Endodermal cell (in vitro differentiated cells): ENCODE measurements around the gene TBC1D8. TPM values are rescaled to one million over a fixed set of nuclear protein-coding genes. Genes with fewer than 3 reads are reported as not detected.
A peak's percentile ranks its signal among the peaks of the same experiment; 100 is the strongest.

Source experiments
- DNase-seq: peaks from one replicate; pipeline ENCODE4 v3.0.0-alpha.2; 2017
- H3K27ac ChIP-seq: 2 replicates; pipeline ENCODE4 v1.5.1; 2013; ENCODE audit warnings: mild to moderate bottlenecking, low read depth, low read length, moderate library complexity
- H3K27me3 ChIP-seq: 2 replicates; pipeline ENCODE4 v1.6.1; 2013; ENCODE audit warnings: mild to moderate bottlenecking, low read length, moderate library complexity; ENCODE audit not compliant: insufficient read depth, control insufficient read depth, poor library complexity, severe bottlenecking
- H3K36me3 ChIP-seq: 2 replicates; pipeline ENCODE4 v1.7.0; 2013; ENCODE audit warnings: mild to moderate bottlenecking, low read length, moderate library complexity; ENCODE audit not compliant: control insufficient read depth, insufficient read depth
- H3K4me1 ChIP-seq: one replicate; pipeline ENCODE4 v1.7.0; 2013; ENCODE audit warnings: low read length; ENCODE audit not compliant: control insufficient read depth, insufficient read depth
- H3K4me3 ChIP-seq: 2 replicates; pipeline ENCODE4 v1.5.1; 2013; ENCODE audit warnings: mild to moderate bottlenecking, low read length, moderate library complexity
- H3K9ac ChIP-seq: 2 replicates; pipeline ENCODE4 v1.6.1; 2013; ENCODE audit warnings: mild to moderate bottlenecking, low read length, moderate library complexity; ENCODE audit not compliant: poor library complexity, severe bottlenecking; ENCODE audit errors: extremely low read depth
- H3K9me3 ChIP-seq: 2 replicates; pipeline ENCODE4 v1.6.1; 2013; ENCODE audit warnings: mild to moderate bottlenecking, low read length, moderate library complexity; ENCODE audit not compliant: control insufficient read depth
- H3K27ac Mint-ChIP-seq: 2 replicates; pipeline ENCODE4 v1.8.0; 2020; ENCODE audit warnings: mixed read lengths
- H3K27me3 Mint-ChIP-seq: 2 replicates; pipeline ENCODE4 v1.8.0; 2021; ENCODE audit warnings: mild to moderate bottlenecking, mixed read lengths; ENCODE audit not compliant: insufficient read depth
- H3K36me3 Mint-ChIP-seq: 2 replicates; pipeline ENCODE4 v1.8.0; 2020; ENCODE audit warnings: low read depth, mixed read lengths
- H3K4me1 Mint-ChIP-seq: 2 replicates; pipeline ENCODE4 v1.8.0; 2020; ENCODE audit warnings: mixed read lengths
- H3K4me3 Mint-ChIP-seq: 2 replicates; pipeline ENCODE4 v1.8.0; 2020; ENCODE audit warnings: mild to moderate bottlenecking, moderate library complexity, mixed read lengths
- H3K9me3 Mint-ChIP-seq: 2 replicates; pipeline ENCODE4 v1.8.0; 2020; ENCODE audit warnings: mild to moderate bottlenecking, mixed read lengths
- WGBS, 2 experiments: methylation state at CpG; one replicate each; pipeline versions ENCODE4 v1.1.5 to v1.1.7; 2013; ENCODE audit warnings: missing lambda C conversion rate in 2 of 2, mixed read lengths in 1 of 2; ENCODE audit not compliant: insufficient coverage in 1 of 2, insufficient read length in 1 of 2; 5-methylcytosine and 5-hydroxymethylcytosine counted together
- total RNA-seq, 2 donors: library from RNA; stranded (reverse); fragmentation: NEBNext Ultra II Directional in 1 of 2; extraction: Animal tissue kit (Norgen Biotek cat#: 25700) in 1 of 2; gene quantifications; 2 replicates in 1 of 2; 3 replicates in 1 of 2; pipeline ENCODE4 v1.2.1, GENCODE V29; 2021
- TF ChIP-seq, protein P1 (sequence below): fragments of 200-600 bp; sonication (generic); conservative IDR thresholded peaks from 2 replicates; pipeline ENCODE4 v1.5.0; 2021; ENCODE audit warnings: antibody characterized with exemption, mild to moderate bottlenecking

The TBC1D8 gene
- total RNA-seq, 2 donors from 2014 or later = 14.4 to 14.5 TPM

- no peaks in the 10 kb centered on the region for H3K36me3 Mint-ChIP-seq
- Histone ChIP-seq H3K36me3 (no peaks in the 10 kb centered on the region), H3K9ac (no peak overlapping the region), H3K27ac (no peak overlapping the region), H3K9me3 (no peaks in the 10 kb centered on the region), H3K4me3 (no peak overlapping the region), H3K27me3 (no peaks in the 10 kb centered on the region), H3K4me1 (no peaks in the 10 kb centered on the region)
- H3K9me3 Mint-ChIP-seq = no peaks in the 10 kb centered on the region
- H3K4me3 Mint-ChIP-seq = no peak overlapping the region
- 91 to 98% methylated on average over 10 to 11 of the region's 11 CpGs for WGBS, 2 experiments
- peaks cover 1% of the 10 kb centered on the region for H3K27me3 Mint-ChIP-seq
- no peak for DNase-seq
- H3K27ac Mint-ChIP-seq = no peak overlapping the region
- TF ChIP-seq, protein P1, sequence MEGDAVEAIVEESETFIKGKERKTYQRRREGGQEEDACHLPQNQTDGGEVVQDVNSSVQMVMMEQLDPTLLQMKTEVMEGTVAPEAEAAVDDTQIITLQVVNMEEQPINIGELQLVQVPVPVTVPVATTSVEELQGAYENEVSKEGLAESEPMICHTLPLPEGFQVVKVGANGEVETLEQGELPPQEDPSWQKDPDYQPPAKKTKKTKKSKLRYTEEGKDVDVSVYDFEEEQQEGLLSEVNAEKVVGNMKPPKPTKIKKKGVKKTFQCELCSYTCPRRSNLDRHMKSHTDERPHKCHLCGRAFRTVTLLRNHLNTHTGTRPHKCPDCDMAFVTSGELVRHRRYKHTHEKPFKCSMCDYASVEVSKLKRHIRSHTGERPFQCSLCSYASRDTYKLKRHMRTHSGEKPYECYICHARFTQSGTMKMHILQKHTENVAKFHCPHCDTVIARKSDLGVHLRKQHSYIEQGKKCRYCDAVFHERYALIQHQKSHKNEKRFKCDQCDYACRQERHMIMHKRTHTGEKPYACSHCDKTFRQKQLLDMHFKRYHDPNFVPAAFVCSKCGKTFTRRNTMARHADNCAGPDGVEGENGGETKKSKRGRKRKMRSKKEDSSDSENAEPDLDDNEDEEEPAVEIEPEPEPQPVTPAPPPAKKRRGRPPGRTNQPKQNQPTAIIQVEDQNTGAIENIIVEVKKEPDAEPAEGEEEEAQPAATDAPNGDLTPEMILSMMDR = no peak
- H3K4me1 Mint-ChIP-seq = peaks cover 1% of the 10 kb centered on the region
Measured at GRCh38 chr2:100983684-100984310, 167.4 kb downstream of the TBC1D8 start.

GRCh38 chr2:100983201-100983600, 168.0 kb downstream of the TBC1D8 start:
- Histone ChIP-seq H3K4me1 (no peaks in the 10 kb centered on the region), H3K4me3 (no peak overlapping the region), H3K9me3 (no peaks in the 10 kb centered on the region), H3K36me3 (no peaks in the 10 kb centered on the region), H3K27me3 (no peaks in the 10 kb centered on the region), H3K27ac (no peak overlapping the region), H3K9ac (no peak overlapping the region)
- Mint-ChIP-seq H3K9me3 (no peaks in the 10 kb centered on the region), H3K36me3 (no peaks in the 10 kb centered on the region), H3K27ac (no peak overlapping the region), H3K4me3 (no peak overlapping the region), H3K27me3 (peaks cover 1% of the 10 kb centered on the region), H3K4me1 (peaks cover 1% of the 10 kb centered on the region)
- TF ChIP-seq, protein P1 = no peak
- DNase-seq = no peak
- WGBS, 2 experiments = 94 to 100% methylated on average over 2 to 12 of the region's 12 CpGs

DNA sequence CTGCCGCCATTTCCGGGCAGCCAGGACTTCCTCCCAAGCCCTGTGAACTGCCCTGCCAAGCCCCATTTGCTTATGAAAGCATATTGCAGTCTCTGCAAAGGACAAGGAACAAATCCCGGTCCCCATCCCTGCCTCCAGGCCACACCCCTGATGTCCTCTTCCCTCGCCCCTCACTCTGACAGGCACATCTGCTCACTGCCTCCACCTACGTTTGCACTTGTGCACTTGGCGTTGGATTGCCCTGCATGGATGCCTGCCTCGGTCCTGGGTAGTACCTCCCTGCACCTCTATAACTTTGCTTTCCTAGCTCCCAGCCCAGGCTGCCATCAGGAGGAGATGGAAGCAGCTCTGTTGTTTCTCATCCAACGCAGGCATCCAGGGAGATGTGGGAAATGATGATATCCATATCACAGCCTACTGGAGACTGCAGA, 168.7 kb downstream of the TBC1D8 start:
- Mint-ChIP-seq H3K36me3 (no peaks in the 10 kb centered on the region), H3K4me1 (peaks cover 1% of the 10 kb centered on the region), H3K9me3 (no peaks in the 10 kb centered on the region), H3K27ac (no peak overlapping the region), H3K4me3 (no peak overlapping the region), H3K27me3 (peaks cover 1% of the 10 kb centered on the region)
- Histone ChIP-seq H3K4me1 (no peaks in the 10 kb centered on the region), H3K4me3 (no peak overlapping the region), H3K36me3 (no peaks in the 10 kb centered on the region), H3K27ac (no peak overlapping the region), H3K9ac (no peak overlapping the region), H3K9me3 (no peaks in the 10 kb centered on the region), H3K27me3 (no peaks in the 10 kb centered on the region)
- TF ChIP-seq, protein P1 = no peak
- WGBS, 2 experiments = 80 to 85% methylated on average over 4 to 8 of the region's 8 CpGs
- DNase-seq = peak; percentile 61
